NCI-H1092 (cell line): Measurements from ENCODE around the gene NR2F6.

Source experiments
- DNase-seq: peaks from one replicate; lab custom pipeline; 2025; lab: John Stamatoyannopoulos, UW

Gene NR2F6

DNA sequence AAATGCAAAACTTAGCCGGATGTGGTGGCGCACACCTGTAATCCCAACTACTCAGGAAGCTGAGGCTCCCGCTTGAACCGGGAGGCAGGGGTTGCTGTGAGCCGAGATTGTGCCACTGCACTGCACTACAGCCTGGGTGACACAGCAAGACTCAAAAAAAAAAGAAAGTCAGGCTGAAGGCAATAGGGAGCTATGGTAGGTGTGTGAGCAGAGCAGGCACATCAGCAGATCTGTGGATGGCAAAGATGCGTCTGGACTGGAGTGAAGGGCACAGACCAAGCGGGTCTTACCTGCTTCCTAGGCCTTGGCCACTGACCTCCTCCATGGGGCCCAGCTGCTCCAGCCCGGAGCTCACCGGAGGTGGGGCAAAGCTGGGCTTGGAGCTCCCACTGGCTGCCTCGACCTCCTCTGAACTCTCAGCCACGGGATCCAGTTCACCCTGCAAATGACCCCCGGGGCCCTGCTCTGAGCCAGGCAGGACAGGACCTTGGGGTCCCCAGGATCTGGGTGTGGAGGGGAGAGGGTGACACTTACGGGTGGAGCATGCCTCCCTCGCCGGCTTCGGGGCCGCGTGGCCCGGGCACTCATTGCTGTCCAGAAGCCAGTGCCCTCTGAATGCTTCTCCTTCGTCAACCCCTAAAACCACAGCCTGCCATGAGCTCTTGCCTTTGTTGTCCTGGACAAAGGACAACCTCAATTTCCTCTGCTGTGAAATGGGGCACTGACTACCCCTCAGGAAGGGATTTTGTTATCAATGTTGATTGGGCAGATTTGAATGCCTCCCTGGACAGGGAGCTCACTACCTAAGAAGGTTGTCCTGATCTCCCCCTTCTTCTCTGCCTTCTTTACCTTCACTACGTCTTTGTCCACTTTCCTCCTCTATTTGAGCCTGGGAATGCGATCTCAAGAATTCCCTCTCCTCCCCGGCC is 18.3 kb upstream of the NR2F6 start:
- no peak for DNase-seq

DNA sequence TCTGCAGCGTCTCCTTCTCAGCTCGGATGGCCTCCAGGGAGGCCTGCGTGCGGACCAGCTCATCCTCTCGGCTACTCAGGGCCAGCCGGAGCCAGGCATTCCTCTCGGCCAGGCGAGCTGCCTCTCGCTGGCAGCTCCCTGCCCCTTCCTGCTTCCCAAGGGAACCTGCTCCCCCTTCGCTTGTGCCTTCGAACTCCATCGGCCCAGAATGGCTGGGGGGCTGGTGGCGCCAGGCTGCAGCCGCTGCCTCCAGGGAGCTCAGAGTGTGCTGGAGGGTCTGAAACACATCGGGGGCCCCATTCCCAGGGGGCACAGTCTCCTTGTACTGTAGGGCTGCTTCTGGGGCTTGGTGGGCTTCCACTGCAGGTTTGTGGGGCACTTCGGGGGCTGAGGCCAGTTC is 16.8 kb upstream of the NR2F6 start:
- no peak for DNase-seq

DNA sequence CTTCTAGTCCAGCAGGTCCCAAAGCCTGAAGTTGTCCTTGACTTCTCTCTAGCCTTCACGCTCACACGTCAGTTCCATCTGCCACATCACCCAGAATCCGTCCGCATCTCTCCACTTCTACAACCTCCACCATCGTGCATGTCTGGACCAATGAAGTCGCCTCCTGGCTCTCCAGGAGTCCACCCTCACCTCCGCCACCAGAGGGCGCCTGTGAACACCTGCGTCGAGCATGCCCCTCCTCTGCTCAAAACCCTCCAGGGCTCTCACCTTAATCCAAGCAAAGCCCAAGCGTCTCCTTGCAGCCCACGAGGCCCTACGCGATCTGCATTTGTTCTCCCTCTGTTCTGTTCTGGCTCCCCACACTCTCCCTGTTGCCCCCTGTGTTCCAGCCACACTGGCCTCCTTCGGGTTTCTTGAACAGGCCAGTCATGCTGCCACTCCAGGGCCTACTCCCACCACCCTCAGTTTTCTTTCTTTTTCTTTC is 15.2 kb upstream of the NR2F6 start:
- peak; percentile 44 for DNase-seq

DNA sequence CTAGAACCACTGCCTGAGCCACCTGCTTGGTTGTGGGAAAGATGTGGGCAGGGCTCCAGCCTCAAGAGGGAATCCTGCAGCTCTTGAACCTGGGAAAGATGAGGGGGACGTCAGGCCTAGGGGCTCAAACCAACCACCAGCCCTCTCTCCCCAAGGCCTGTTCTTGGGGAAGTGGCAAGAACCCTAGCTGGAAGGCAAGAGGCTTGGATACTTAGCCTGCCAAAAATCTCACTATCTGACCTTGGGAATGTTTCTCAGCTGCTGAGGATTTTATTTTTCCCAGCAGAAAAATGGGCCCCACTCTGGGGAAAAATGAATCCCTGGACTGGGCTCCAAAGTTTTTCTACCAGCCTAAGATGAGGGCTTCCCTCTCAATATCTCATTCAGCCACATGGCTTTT is 14.2 kb upstream of the NR2F6 start:
- no peak for DNase-seq

DNA sequence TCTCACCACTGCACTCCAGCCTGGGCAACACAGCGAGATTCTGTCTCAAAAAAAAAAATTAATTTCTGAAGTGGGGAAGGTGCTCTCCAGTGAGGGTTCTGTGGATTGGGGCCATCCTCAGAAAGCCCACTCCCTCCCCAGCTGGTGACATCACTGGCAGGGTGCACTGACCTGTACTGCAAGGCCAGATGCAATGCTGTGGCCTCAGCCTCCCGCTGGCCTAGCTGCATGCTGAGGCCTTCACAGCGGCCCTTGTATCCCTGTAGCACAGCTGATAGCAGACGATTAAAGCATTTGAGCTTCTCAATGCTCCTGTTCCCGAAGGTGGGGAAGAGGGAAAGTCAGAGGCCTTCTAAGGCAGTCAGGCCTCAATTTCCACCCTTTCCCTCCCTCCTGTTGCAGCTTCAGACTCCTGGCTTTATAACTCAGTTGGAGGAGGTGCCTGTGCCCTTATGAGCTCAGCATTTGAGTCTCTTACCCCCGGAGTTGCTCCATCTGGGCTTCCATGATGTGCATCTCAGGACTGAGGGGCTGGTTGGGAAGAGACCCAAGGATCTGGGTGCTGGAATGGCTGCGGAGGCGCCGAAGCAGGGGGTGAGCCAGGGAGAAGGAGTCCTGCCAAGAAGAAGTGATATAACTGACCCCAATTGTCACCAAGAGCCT is 13.5 kb upstream of the NR2F6 start:
- DNase-seq: no peak

DNA sequence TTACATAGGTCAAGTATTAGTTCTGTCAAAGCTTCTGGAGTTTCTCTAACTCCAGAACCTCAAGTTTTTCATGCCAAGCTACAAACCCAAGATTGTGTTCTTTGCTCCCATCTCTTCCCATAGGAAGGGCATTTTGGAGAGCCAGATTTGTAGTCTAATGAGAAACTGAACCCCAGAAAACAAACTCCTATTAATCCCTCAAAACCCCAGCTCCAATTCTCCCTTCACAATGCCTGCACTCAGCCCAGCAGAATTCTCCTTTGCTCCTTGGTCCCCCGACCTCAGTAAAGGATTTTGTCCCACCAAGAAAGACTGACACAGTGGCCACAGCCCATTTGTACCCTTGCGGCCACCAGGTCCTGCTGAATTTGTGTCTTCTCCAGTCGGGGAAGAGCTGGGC is 10.4 kb upstream of the NR2F6 start:
- no peak for DNase-seq

DNA sequence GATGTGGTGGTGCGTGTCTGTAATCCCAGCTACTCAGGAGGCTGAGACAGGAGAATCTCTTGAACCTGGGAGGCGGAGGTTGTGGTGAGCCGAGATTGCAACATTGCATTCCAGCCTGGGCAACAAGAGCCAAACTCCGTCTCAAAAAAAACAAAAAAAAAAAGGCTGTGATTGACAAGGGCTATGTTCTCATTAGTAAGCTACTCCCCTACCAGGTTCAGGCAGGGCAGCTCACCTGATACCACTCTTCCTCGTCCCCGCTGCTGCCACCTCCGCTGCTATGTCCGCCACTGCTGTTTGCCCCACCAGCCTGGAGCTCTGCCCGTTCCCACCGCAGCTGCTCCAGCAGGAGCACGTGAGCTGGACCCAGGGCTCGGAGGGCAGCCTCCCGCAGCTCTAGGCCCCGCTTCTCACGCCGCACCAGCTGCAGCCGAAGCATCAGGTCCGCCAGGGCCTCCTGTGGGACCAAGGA is 9.5 kb upstream of the NR2F6 start:
- no peak for DNase-seq

DNA sequence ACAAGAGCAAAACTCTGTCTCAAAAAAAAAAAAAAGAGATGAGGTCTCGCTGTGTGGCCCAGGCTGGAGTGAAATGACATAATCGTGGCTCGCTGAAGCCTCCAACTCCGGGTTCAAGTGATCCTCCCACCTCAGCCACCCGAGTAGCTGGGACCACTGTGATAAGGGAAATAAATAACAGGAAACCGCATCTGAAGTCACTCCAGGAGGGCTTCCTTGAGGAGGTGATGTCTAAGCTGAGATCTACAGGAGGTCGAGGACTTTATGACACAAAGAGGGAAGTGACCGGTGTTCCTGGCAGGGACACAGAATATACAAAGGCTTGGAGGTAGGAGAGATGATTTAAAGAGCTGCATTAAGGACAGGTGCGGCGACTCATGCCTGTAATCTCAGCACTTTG is 8.9 kb upstream of the NR2F6 start:
- DNase-seq: no peak

DNA sequence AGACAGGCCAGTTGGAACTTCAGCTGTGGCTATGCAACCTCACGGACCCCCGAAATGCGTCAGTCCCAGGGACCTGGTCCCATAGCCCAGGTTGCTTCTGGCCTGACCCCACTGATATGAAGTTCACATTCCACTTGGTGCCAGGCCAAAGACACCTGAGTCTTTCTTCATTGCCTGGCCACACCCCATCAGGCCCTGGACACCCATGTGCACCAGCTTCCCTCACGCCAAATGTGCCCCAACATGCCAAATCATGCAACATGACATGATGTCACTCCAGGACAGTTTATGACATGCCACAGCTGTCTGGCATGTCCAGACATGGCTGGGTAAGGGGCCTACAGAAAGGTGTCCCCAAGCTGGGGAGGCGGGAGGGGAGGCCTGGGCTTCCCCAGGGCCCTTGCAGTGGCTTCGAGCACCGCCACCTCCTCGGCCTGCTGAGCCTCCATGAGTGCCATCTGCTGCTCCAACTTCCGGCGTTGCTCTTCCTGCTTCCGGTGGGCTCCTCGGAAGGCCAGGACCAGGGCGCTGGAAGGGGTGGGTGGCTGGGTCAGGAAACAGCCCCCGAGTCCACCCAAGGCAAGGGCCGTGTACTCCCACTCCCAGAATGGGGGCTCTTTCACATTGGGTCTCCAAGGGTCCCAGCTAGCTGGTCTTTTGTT is 4.3 kb upstream of the NR2F6 start:
- no peak for DNase-seq

DNA sequence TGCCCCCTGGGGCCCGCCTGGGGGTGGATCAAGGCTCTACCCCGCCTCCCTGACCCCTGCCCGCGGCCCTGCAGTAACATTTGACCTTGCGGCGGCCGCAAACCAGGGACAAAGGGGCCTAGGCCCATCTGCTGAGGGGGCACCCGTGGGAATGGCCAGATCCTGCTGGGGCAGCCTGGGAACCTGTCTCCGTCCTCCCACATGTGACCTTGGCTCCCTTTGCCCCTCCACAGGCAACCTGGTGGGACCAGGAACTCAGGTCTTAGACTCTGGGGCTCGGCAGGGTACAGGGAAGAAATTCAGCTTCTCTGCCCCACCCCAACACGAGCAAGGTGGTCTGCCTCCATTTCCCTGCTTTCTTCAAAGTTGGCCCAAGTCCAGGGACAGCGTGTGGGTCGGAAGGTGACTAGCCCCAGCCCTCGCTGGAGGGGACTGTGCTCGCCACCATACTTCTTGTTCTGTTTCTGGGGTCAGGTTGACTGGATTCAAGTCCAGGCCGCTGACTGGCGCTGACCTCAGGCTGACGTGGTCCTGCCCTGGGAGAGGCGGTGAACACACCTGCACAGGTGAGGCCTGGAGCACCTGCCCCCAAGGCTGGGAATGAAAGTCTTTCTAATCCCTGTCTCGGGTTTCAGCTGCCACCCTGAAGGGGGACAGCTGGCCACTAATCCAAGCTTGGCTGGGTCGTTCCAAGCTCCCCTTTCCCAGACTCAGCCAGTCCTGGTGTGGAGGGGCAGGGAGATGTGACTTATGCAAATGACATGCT is 2.5 kb upstream of the NR2F6 start:
- no peak for DNase-seq

DNA sequence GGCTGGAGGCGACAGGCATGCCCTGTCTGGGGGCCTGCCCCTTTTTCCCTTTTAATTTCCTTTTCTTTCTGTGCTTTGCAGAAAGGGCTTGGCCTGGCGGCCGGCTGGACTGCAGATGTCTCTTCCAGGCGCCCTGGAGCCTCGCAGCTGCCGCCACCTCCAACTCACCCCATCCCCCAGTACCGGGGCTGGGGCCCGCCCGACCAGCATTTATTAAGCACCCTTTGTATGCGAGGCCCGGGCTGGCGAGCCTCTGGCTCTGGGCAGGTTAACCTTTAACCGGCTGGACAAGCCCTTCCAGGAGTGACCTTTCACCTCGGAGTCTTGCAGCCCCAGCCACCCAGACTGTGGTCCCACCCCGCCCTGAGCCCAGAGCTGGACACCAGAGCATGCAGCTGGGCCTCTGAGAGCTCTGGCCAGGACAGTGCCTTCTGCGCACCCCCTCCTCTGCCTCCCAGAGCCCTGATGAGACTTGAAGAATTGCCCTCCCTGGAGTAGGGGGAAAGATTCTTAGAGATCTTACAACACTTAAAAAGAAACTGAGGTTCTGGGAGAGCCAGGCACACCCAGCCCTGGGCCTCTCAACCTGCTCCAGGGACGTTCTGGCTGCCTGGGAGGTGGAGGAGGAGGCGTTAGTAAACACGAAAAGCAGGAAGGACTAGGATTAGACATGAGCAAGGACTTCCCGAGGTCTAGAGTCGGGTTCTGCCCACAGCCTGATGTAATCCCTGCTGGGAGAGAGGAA is 1.1 kb upstream of the NR2F6 start:
- DNase-seq: no peak

DNA sequence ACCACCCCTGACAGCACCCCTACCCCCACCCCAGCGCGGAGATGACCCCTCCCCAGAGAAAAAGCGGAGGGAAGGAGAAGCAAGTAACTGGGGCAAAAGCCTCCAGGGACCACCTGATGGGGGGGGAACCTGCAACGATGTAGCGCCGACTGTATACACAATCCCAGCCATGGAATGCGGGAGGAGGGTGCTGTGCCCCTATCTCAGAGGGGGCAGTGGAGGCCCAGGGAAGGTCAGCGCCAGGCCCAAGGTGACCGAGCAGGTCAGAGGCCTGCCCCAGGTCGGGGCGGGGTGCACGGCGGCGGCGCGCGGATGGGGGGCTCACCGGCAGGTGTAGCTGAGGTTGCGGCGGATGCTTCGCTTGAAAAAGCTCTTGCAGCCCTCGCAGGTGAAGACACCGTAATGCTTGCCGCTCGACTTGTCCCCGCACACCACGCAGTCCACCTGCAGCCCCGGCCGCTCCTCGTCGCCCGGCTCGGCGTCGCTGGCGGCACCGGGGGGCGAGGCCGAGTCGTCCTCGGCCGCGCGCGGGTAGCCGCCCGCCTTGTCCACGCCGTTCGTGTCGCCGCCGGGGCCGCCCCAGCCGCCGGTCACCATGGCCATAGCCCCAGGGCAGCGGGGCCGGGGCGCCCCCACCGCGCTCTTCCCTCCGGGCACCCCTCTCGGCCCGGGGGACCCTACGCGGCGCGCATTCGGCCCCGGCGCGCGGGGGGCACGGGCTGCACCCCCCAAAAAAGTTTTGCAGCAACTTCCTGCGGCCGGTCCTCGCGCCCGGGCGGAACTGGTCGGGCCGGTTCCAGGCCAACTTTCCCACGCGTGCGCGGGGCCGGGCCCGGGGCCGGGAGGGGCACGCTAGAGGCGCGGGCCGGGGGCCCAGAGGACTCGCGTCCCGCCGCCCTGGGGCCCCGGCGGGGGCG is 843 bp downstream of the NR2F6 start:
- no peak for DNase-seq

DNA sequence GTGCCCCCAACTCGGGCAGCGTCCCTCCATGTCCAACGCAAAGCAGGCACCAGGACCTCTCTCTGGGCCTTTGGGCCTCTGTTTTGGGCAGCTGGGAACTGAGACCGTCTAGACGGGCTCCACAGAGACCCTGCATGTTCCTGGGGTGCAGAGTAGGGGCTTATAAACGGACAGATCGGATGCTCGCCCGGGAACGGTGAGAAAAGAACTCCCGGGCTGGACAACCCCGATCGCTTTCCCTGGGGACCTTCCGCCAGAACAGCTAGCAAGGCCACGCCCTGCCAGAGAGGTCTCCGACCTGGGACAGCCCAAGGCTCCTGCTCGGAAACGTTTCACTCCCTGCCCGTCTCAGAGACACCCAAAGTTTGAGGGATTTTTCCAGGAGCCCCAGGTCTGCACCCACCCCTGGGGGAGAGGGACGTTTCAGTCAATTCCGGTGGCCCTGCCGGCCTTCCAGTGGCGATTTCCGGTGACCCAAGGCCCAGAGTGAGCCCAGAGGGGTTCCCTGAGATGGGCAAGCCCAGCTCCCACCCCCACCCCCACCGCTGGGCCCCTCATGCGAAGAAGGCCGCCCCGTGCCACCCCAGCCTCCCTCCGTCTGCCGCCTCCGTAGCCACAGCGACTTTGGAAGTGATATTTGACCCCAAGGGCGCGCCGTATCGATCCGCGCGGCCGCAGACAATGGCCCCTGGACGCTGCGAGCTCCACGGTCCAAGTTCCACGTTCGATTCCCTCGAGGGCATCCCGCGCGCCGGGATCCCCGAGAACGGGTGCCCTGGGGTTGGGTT is 1.7 kb downstream of the NR2F6 start:
- DNase-seq: no peak

DNA sequence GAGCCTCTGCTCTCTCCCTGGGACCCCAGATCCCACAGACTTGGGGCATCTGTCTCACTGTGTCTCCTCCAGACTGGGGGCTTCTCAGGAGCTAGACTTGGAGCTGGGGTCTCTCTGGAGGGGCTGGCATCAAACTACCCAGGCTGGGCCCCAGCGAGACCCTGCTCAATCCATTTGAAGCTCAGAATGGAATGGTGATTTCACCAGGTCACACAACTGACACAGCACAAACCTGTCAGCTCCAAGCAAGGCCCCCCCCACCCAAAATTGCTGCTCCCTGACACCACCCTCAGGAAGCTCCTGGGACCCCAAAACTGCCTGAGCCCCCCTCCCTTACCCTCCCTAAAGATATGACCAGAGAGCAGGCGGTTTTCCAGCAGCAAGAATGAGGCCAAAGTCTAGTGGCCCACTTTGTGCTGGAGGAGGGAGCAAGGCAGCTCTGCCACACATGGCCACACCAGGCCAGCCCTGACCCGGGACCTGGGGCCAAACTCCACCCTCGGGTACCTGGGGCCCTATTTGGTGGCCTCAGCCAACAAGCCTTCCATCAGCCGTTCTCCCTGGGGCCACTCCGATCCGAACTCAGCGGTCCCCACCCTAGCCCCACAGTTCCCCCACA is 2.4 kb downstream of the NR2F6 start:
- DNase-seq: no peak

DNA sequence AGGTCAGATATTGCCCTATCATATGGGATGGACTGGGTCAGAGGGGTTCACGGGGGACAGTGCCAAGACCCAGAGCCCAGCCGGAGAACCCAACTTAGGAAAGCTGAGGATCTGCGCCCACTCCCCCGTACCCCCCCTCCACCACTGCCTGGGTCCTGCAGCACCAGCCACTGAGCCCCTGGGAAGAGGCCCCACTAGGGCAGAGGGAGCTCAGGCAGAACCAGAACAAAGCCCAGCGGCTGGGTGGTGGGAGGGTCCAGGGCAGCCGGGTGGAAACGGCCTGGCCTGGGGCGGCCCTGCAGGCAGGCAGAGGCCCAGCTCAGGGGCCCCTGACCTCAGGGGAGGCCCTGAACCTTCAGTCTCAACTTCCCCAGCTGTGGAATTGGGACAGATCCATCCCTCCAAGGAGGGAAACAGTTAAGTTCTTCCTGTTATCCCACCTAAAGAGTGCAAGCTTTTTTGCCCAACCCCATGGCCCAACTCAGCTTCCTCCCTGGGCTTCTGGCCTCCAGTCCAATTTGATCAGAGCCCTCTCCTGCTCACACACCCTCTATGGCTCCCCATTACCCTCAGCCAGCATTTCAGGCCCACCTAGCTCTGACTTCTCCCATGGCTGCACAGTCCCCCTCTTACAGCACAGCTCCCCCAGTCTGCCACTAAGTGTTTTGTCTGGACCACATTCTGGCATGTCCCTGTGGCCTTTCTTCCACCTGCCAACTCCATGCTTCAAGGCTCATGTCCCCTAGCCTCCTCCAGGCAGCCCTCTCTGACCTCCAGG is 3.1 kb downstream of the NR2F6 start:
- DNase-seq: no peak

DNA sequence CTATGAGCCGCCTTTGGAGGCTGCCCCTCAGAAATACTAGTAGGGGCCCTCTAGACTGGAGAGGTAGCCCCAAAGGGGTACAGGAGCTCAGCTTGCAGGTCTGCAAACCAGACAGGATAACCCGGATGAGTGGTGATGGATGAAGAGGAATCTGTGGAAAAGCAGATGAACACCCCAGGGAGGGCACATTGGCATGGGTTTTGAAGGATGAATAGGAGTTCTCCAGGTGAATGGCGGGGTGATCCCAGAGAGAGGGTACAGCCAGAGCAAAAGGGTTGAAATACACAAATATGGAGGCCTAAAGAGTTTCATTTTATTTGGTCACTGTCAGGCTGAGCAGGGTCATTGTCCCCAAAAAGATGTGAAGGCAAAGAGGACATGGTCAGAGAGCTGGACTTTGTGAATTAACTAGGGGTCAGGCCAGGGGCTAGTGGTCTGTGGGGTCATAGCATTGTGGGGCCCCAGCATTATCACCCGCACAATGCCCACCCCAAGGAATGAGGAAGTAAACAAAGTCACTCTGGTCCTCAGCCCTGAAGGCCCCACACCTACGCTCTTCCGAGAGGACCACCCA is 4.8 kb downstream of the NR2F6 start:
- DNase-seq: no peak

DNA sequence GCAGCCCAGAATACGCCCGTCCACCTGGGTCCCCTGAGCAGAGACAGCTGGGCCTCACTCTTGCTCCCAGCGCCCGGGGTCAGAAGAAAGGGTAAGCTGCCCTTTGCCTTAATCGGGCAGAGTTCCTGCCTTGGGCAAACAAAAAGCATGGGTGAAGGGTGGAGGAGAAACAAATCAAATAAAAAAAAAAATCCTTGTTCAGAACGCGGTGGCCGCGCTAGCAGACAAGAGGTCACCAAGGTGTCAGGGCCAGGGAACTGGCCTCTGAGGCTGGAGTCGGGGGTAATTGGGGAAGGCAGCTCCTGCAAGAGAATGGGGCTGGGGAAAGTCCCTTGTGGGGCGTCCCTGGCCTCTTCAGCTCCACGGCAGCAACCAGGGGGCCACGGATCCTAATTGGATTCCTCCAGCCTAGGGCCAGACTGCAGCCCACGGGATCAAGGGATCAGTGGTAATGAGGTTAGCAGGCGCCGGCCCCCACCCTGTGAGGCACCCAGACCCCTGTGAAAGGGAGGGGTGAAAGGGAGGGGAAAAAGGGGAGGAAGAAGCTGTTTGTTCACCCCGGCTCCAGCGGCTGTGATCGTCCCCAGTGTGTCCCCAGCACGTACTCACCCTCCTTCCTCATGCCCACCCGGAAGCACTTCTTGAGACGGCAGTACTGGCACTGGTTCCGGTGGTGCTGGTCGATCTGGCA is 5.5 kb downstream of the NR2F6 start:
- DNase-seq: no peak
